Activated T-helper 2 cell treated with anti-CD3 and anti-CD28 coated beads, Interferon-gamma antibody, Interleukin-2, Interleukin-4, amounts not matched to agents 10 μg/mL and 5 μg/mL and 100 μg/mL, durations not matched to agents 14 hours and 24 hours and 36 hours (primary cell): Measurements from ENCODE around the gene ARG1. TPM values are rescaled to one million over a fixed set of nuclear protein-coding genes. Genes with fewer than 3 reads are reported as not detected.

Experiments used
- total RNA-seq: library from RNA; stranded (reverse); gene quantifications from 2 replicates; pipeline ENCODE4 v1.2.3, GENCODE V29; 2022

The ARG1 gene
- total RNA-seq, 1 donor from 2014 or later: not detected

Other genes starting within 250 kb of the ARG1 start
- 40.4 and 43.6 TPM in 2 replicates for gene MED23, start 55.0 kb downstream of the ARG1 start, total RNA-seq
- gene ENPP3, start 64.1 kb downstream of the ARG1 start, total RNA-seq: 16.3 and 18.7 TPM in 2 replicates
- gene OR2A4, start 128.2 kb downstream of the ARG1 start, total RNA-seq: not detected in 2 replicates
- not detected in 2 replicates for gene CTAGE9, start 137.8 kb downstream of the ARG1 start, total RNA-seq
- 34.8 TPM in 2 replicates for gene ENPP1, start 234.8 kb downstream of the ARG1 start, total RNA-seq